ENCODE data around the gene SPAG9. TPM values are rescaled to one million over a fixed set of nuclear protein-coding genes. Genes with fewer than 3 reads are reported as not detected.

Gene SPAG9
- total and polyA plus RNA-seq, 2 of the 8 experiments (the other 6 are each of a cell fraction or from before 2014, with no cell fraction given), result 9.8 to 63.8 TPM

GRCh38 chr17:50922107-50922506, 198.6 kb downstream of the SPAG9 start:
- no peaks in the 10 kb centered on the region for H3K79me1 ChIP-seq (ENCODE audit: low read depth, low read length)
- H4K5ac ChIP-seq (ENCODE audit: insufficient read length, low read depth, low read length), result no peak overlapping the region
- H2AK5ac ChIP-seq (ENCODE audit: low read depth, low read length), result no peak overlapping the region
- H2BK12ac ChIP-seq (ENCODE audit: low read depth, low read length), result no peak overlapping the region
- no peaks in the 10 kb centered on the region for H3K36me3 ChIP-seq (ENCODE audit: control insufficient read depth in 2 of 4, insufficient read depth in 4 of 4, low read length in 3 of 4)
- H3K4me1 ChIP-seq (replicated peaks in 1 of 4; ENCODE audit: control insufficient read depth in 3 of 4, insufficient read depth in 4 of 4, low read length in 3 of 4), result peaks cover 2 to 43% (median 28%) of the 10 kb centered on the region in 4 experiments
- no peak overlapping the region for H3K4ac ChIP-seq (replicated peaks; ENCODE audit: insufficient read length, low read depth, low read length)
- H4K20me1 ChIP-seq (replicated peaks in 1 of 2; ENCODE audit: control insufficient read depth in 1 of 2, insufficient read depth in 2 of 2, low read length in 2 of 2), result no peaks in the 10 kb centered on the region
- no peak overlapping the region for H4K91ac ChIP-seq (replicated peaks; ENCODE audit: insufficient read length, low read length)
- H3K27ac ChIP-seq (ENCODE audit: low read depth, low read length), result no peak overlapping the region
- 86% methylated on average over 2 of the region's 2 CpGs; no CpG with 5 or more reads in 1 of the 2 experiments for WGBS, 2 experiments (ENCODE audit: extremely low coverage in 1 of 2, insufficient coverage in 1 of 2, insufficient read length in 1 of 2, insufficient replicate concordance in 2 of 2, low coverage in 1 of 2, low lambda C conversion rate in 2 of 2, missing lambda C conversion rate in 1 of 2)
- DNase-seq (ENCODE audit: low read depth in 1 of 2, low spot score in 2 of 2) (no peak), FAIRE-seq (no peak)
- no peaks in the 10 kb centered on the region for H3K9me3 ChIP-seq (ENCODE audit: insufficient read depth in 2 of 2, low read depth in 1 of 2, low read length in 1 of 2)
- H3K4me2 ChIP-seq (ENCODE audit: insufficient read depth in 1 of 2, low read depth in 2 of 2, low read length in 2 of 2), result no peak overlapping the region
- H2BK20ac ChIP-seq (ENCODE audit: low read length), result no peak overlapping the region
- POLR2A ChIA-PET (ENCODE audit: partially characterized antibody), result interaction anchor here (1.6 to 7.9 kb wide), 2 partner anchors 17 to 56 kb away, joined by 4 to 71 read pairs; partner anchors contain the start of gene TOB1
- no peaks in the 10 kb centered on the region for H3K23me2 ChIP-seq (ENCODE audit: low read depth, low read length)
- H2BK5ac ChIP-seq (ENCODE audit: low read depth, low read length), result no peak overlapping the region
- H3K23ac ChIP-seq (ENCODE audit: insufficient read length), result no peak overlapping the region
- H2BK15ac ChIP-seq (ENCODE audit: low read length), result no peak overlapping the region
- H3K18ac ChIP-seq (ENCODE audit: extremely low read depth, low read length), result no peak overlapping the region
- no peak overlapping the region for H3K56ac ChIP-seq (replicated peaks; ENCODE audit: insufficient read length, low read depth, low read length)
- no peaks in the 10 kb centered on the region for H3K79me2 ChIP-seq (ENCODE audit: control insufficient read depth in 1 of 2, insufficient read depth in 2 of 2, low read length in 2 of 2)
- no peak overlapping the region for H4K8ac ChIP-seq (ENCODE audit: extremely low read depth, insufficient read depth, low read length)
- CTCF ChIA-PET (ENCODE audit: partially characterized antibody), result interaction anchor here (1.0 to 2.5 kb wide), 5 partner anchors 10 to 69 kb away, joined by 3 to 11 read pairs (median 3); no protein-coding TSS in a partner anchor
- peaks cover 0 to 2% (median 0%) of the 10 kb centered on the region in 4 experiments; a peak in 2 of 7 replicates for H3K27me3 ChIP-seq (replicated peaks in 1 of 4; ENCODE audit: control insufficient read depth in 3 of 4, extremely low read depth in 1 of 4, insufficient read depth in 3 of 4, low read length in 3 of 4)
- H3K9ac ChIP-seq (replicated peaks in 1 of 4; ENCODE audit: extremely low read depth in 1 of 4, low read depth in 3 of 4, low read length in 3 of 4), result no peak overlapping the region
- H3K4me3 ChIP-seq (ENCODE audit: extremely low read depth in 1 of 4, insufficient read depth in 2 of 4, low read depth in 3 of 4, low read length in 4 of 4), result no peak overlapping the region
- H3K14ac ChIP-seq (ENCODE audit: insufficient read length), result no peak overlapping the region
- H2BK120ac ChIP-seq (replicated peaks; ENCODE audit: low read depth, low read length), result no peak overlapping the region
- no peak overlapping the region for H2AFZ ChIP-seq (ENCODE audit: low read length)
- TF ChIP-seq BRCA1 (IDR thresholded peaks at IDR 0.05; ENCODE audit: low read depth, low read length) (no peak), RBBP5 (IDR thresholded peaks at IDR 0.05; ENCODE audit: borderline replicate concordance, low read depth, low read length) (no peak), KDM5A (IDR thresholded peaks at IDR 0.05; ENCODE audit: low read length) (no peak), EZH2 (IDR thresholded peaks at IDR 0.05; ENCODE audit: low read depth, low read length, severe bottlenecking) (no peak), CHD1 (IDR thresholded peaks at IDR 0.05; ENCODE audit: low read depth, low read length) (no peak), CBX8 (IDR thresholded peaks at IDR 0.05; ENCODE audit: borderline replicate concordance, low read depth, low read length) (no peak), GTF2F1 (IDR thresholded peaks at IDR 0.05; ENCODE audit: borderline replicate concordance, low read depth, low read length) (no peak), SP2 (IDR thresholded peaks at IDR 0.05; ENCODE audit: low read length) (no peak), RAD21 (IDR thresholded peaks at IDR 0.05 in 1 of 2, conservative IDR thresholded peaks at IDR 0.05 in 1 of 2; ENCODE audit: low read depth in 2 of 2, low read length in 2 of 2) (no peak), POU5F1 (IDR thresholded peaks at IDR 0.05; ENCODE audit: low read depth, low read length) (no peak), NRF1 (IDR thresholded peaks at IDR 0.05; ENCODE audit: low read depth, low read length) (no peak), TBP (IDR thresholded peaks at IDR 0.05; ENCODE audit: low read depth, low read length) (no peak), HDAC2 (IDR thresholded peaks at IDR 0.05; ENCODE audit: borderline replicate concordance in 1 of 2, low read depth in 2 of 2, low read length in 2 of 2) (no peak), SP4 (IDR thresholded peaks at IDR 0.05; ENCODE audit: low read length) (no peak), CBX5 (IDR thresholded peaks at IDR 0.05; ENCODE audit: low read depth, low read length) (no peak)

All from H1 (cell line).